Activated naive CD4-positive, alpha-beta T cell treated with anti-CD3 and anti-CD28 coated beads, Interleukin-2, amount 50 U/mL, for 16 hours (primary cell): Measurements from ENCODE around the gene RAB8B.
A peak's percentile ranks its signal among the peaks of the same experiment; 100 is the strongest.

ENCODE experiments used
- DNase-seq: peaks from one replicate; pipeline ENCODE4 v3.0.0-alpha.2; 2020

Gene RAB8B

DNA sequence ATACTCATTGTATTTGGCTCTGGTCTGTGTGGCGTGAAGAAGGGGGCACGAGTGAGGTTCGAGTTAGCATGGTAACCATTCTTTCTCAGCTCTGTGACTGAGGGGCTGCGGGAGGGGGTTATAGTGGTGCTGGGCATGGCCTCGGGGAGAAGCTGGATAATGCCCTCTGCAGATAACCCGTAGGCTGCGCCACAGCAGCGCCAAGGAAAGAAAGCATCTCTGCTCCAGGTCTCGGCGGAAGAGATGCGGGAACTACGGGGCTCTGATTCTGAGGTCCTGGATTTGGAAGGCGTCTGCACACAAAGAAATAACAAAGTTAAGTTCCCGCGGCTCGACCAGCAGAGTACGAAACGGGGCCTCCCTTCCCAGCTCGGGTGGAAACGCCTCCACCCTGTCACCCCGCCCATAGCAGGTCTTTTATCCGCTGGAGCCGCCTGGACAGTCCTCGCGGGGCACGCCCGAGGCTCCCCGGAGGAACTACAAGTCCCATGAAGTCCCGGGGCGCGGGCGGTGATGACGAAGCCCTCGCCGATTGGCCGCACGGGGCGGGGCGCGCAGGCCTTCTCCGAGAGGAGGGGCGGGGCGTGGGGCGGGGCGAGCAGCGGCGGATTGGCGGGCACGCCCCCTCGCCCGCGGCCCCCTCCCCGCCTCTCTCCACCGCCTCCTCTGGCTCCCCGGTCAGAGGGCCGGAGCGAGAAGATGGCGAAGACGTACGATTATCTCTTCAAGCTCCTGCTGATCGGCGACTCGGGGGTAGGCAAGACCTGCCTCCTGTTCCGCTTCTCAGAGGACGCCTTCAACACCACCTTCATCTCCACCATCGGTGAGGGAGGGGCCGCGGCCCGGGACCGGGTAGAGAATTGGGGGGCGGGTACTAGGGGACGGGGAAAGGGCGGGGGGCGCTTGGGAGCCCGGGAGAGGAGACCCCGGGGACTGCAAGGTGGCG lies at the start of gene RAB8B:
RAB8B (plus strand) TSS at position 681 of the 946 bp plus-strand sequence; CDS start at position 700, 19 bp downstream.
- peak; percentile 98 for DNase-seq

- DNase-seq, result no peak
These were observed 48.5 kb upstream of the RAB8B start for GRCh38 chr15:63140936-63141335.

DNA sequence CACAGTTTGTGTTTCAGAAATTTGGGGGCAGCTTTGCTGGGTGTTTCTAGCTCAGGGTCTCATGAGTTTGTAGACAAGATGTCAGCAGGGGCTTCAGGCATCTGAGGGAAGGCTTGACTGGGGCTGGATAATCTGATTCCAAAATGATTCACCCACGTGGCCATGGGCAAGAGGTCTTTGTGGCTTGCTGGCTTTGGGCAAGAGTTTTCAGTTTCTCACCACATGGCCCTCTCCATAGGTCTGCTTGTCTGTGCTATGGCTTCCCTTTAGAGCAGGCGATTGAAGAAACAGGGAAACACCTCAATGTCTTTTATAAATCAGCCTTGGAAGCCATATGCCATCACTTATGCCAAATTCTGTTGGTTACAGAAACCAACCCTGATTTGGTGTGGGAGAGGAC lies 44.0 kb upstream of the RAB8B start:
- no peak for DNase-seq

GRCh38 chr15:63146684-63147083 lies 42.7 kb upstream of the RAB8B start:
- DNase-seq, result no peak

GRCh38 chr15:63151665-63152064 lies 37.7 kb upstream of the RAB8B start:
- no peak for DNase-seq

GRCh38 chr15:63155486-63155885 lies 33.9 kb upstream of the RAB8B start:
- no peak for DNase-seq

DNA sequence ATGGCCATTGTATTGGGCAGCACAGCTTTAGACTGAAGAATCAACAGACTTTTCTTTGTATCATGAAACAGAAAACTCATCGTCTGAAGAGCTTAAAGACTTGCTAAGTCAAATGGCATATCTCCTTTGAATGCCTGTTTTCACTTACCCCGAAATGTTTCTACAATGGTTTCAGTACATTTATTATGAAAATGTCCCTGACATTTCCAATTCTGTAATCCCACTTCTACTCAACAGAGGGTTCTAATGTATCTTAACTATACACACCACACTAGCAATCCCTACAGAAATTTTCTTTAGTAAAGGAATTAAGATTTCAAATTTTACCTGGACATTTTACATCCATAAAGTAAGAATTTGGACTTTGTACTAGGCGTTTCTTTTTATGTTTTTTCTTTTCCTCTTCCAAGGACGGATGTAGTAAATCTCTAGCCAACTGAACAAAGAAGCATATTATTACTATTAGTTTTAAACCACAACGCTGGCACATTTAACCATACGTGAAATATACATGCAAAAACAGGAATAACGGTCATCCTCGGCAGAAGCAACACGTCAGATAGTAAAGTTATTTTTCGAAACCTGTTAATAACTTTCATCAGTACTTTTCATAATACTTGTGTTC lies 33.2 kb upstream of the RAB8B start:
- DNase-seq, result no peak

- DNase-seq, result no peak
These were observed 32.7 kb upstream of the RAB8B start for GRCh38 chr15:63156755-63157117.

DNA sequence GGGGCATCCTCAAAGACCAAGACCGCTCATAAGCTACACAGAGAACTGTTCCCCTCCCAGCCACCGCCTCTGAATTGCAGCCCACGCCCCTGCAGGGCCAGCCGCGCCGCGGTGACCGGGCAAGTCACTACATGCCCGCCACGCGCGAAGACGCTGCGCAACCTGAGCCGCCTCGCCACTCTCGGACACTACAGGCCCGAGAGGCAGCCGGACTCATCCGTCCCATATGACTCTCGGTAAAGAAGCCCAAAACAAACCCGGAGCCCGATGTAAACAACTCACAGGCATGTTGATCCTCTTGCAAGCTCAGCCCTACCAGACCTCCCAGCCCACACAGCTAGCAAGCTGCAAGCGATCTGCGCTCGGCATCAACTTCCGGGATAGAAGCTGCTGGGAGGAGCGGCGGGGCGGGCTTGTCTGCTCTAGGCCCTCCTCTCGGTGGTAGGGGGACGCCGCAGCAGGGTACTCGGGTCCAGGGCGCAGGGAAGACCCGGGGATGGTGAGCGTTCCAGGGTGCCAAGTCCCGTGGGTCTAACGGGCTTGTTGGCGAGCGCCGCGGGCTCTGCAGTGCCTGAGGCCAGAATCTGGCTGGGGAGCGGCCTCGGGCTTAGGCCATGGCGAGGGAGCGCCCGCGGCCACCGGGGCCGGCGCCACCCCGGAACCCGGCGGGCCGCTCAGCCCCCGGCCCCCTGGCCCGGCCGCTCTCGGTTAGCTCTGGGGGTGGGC lies 32.1 kb upstream of the RAB8B start, which contains the start of gene RPS27L:
RPS27L (minus strand) TSS at position 360 of the 726 bp plus-strand sequence; CDS start at position 288, 72 bp downstream.
- DNase-seq, result peak; percentile 89

DNA sequence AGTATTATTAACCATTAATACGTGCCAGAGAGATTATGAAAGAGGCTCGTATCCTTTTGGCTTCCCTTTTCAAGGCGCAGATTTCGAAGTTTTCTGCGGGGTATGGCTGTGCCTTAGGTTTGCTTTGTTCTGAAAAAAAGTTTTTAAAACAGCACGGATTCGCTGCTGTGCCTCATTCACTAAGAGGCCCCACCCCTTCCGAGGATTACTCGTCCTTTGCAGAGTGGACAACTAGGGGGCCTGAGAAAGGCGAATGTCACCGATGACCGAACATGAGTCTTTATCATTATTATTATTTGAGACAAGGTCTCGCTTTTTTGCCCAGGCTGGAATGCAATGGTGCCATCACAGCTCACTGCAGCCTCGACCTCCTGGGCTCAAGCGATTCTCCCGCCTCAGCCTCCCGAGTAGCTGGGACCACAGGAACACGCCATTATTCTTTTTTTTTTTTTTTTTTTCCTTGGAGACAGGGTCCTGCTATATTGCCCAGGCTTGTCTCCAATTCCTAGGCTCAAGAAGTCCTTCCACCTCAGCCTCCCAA lies 31.4 kb upstream of the RAB8B start:
- no peak for DNase-seq

DNA sequence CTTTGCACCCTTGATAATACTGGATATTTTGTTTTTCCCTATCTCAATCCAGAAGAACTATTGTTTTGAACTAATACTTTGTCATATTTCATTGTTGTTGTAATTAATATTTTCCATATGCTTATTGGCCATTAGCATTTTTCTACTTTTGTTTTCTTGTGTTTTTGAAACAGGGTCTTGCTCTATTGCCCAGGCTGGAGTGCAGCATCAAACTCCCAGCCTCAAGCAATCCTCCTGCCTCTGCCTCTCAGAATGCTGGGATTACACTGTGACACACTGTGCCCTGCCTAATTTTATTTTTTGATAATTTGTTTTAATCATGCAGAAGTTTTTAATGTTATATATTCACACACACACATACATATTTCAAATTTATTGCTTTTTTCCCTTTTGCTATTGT lies 28.8 kb upstream of the RAB8B start:
- DNase-seq, result no peak

- no peak for DNase-seq
These were observed 26.2 kb upstream of the RAB8B start for GRCh38 chr15:63163217-63163616.

- DNase-seq, result no peak
These were observed 24.1 kb upstream of the RAB8B start for GRCh38 chr15:63165166-63165859.

- no peak for DNase-seq
These were observed 23.2 kb upstream of the RAB8B start for GRCh38 chr15:63166219-63166618.

DNA sequence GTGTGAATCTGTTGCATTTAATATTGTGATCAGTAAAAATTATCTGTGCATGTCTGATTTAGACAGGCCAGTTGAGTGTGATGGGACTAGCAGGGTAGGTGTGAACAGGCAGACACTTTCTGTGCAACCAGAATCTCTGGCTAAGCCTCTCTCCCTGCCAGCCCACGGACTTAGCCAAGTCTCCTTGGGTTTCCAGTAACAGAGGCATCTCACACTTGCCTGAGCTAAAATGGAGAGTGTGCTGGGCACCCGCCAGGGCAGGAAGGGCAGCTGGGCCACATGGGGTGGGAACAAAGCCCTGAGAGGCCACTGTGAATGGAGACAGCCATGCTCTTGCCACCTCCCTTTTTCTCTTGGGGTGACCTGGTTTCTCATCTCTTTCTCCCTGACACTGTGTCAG lies 19.6 kb upstream of the RAB8B start:
- DNase-seq, result no peak

DNA sequence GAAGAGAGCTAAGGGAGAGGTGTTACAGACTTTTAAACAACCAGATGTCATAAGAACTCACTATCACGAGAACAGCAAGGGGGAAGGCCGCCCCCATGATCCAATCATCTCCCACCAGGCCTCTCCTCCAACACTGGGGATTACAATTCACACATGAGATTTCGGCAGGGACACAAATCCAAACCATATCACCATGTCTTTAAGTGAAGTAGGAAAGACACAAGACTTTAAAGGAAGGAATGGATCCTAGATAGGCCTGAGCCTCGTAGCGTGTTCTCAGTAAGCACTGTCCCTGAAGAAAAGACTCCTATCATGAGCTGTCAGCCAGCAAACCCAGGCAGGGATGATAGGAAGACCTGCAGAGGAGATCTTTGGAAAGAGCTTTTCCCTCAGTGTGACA lies 17.0 kb upstream of the RAB8B start:
- DNase-seq, result no peak

DNA sequence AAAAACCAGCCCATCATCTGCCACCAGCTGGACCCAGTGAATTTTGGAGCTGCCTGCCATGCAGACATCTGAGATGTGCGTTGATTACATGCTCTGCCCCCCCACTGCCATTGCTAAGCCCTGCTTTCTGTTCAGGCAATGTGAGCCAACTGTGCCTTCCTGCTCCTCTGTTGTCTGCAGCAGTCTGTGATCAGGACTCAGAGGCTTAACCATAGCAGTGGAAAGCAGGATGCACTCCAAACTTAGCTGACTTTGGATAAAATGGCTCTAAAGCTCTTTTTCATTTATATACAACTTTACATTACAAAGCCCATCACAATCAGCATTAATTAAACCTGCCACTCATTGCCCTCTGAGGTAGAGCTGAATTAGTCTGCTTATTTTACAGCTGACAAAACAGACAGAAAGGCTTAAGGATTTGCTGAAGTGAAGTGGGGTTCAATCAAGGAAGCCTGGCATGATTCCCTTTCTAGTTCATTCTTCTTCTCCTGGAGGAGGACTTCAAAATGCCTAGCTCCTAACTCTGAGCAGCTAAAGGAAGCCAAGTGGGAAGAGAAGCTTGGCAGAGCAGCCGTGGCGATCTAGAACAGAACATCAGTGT lies 16.5 kb upstream of the RAB8B start:
- no peak for DNase-seq

- no peak for DNase-seq
These were observed 13.1 kb upstream of the RAB8B start for GRCh38 chr15:63176302-63176701.

- no peak for DNase-seq
These were observed 11.4 kb upstream of the RAB8B start for GRCh38 chr15:63178034-63178433.

DNA sequence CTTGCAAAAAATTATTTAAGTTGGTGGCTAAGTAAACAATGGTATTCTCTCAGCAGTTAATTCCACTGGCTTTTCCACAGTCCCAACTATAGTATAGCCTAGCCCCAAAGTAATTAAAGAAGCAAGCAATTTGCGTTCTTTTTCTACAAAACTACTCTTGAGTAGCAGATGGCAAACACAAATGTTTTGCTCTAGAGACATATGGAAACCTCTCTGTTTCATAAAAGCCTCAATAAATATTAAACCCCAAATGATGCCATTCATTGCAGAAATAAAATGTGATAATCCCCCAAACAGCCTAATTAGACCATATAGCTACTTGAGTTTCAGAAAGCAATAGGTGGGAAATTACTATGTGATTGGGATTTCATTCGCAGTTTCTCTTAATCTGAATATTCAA lies 8.7 kb upstream of the RAB8B start:
- no peak for DNase-seq

- no peak for DNase-seq
These were observed 7.8 kb upstream of the RAB8B start for GRCh38 chr15:63181648-63182047.

DNA sequence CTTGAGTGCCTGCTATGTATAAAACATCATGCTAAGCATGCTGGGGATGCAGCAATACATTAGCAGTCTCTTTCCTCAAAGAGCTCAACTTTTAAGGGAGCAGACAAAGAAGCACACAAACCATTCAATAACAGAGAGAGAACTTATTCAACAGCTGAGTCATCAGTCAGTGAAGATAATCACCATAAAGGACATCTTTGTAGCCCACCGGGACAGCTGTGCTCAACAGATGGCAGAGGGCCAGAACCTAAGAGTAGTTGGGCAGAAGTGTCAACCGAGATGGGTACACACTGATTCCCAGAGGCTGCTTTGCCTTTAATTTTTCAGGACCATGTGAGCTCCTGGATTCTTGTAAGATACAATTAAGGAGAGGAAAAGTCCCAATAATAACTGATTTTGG lies 4.2 kb upstream of the RAB8B start:
- DNase-seq, result no peak
